Ectodermal cell (in vitro differentiated cells): Measurements from ENCODE around the gene OR4E2.

Experiments used
- H3K27ac ChIP-seq: 2 replicates; pipeline ENCODE4 v1.7.0; 2013; ENCODE audit warnings: mild to moderate bottlenecking, low read depth, low read length; ENCODE audit not compliant: insufficient read depth, poor library complexity, severe bottlenecking
- H3K27me3 ChIP-seq: 2 replicates; pipeline ENCODE4 v1.7.0; 2013; ENCODE audit warnings: mild to moderate bottlenecking, low read length; ENCODE audit not compliant: insufficient read depth, control insufficient read depth, poor library complexity, severe bottlenecking
- H3K36me3 ChIP-seq: one replicate; pipeline ENCODE4 v1.7.0; 2013; ENCODE audit warnings: low read length; ENCODE audit not compliant: control insufficient read depth, insufficient read depth
- H3K4me1 ChIP-seq: one replicate; pipeline ENCODE4 v1.7.0; 2013; ENCODE audit warnings: low read length; ENCODE audit not compliant: control insufficient read depth, insufficient read depth
- H3K4me3 ChIP-seq: 2 replicates; pipeline ENCODE4 v1.7.0; 2013; ENCODE audit warnings: low read depth, low read length, control low read depth; ENCODE audit not compliant: insufficient read depth
- H3K9me3 ChIP-seq: 2 replicates; pipeline ENCODE4 v1.7.0; 2013; ENCODE audit warnings: mild to moderate bottlenecking, low read length, moderate library complexity; ENCODE audit not compliant: control insufficient read depth
- WGBS, 2 experiments: methylation state at CpG; one replicate each; pipeline ENCODE4 v1.1.7; 2013; ENCODE audit warnings: missing lambda C conversion rate in 2 of 2; 5-methylcytosine and 5-hydroxymethylcytosine counted together

Gene OR4E2

GRCh38 chr14:21647380-21647779 is 6.3 kb upstream of the OR4E2 start:
- Histone ChIP-seq H3K27me3 (no peaks in the 10 kb centered on the region), H3K36me3 (no peaks in the 10 kb centered on the region), H3K27ac (no peak overlapping the region), H3K9me3 (no peaks in the 10 kb centered on the region), H3K4me1 (no peaks in the 10 kb centered on the region), H3K4me3 (no peak overlapping the region)

DNA sequence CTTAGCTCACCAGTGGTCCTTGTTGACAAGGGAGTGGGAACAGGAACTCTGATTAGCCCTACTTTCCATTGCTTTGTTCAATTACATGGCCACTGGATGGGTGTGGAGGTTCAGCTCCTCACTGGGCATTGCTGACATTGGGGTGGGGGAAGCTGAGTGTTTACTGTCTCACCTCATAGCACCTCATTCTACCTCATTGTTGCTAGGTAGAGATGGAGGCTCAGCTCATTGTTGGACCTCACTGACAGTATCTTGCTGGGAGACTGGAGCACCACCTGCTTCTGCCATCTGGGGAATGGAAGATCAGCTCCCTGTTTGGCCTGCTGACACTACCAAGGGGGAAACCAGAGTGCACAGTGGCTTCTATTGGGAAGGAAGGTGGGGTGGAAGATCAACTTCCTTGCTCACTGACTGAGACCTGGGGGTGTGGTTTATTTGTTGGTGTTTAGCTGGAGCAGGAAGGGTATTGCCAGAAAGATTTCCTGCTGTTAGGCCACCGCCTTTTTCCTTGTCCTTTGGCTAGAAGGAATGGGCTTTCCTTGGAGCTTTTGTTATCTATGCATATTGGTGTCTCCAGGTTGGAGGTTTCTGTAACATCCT is 1.3 kb upstream of the OR4E2 start:
- Histone ChIP-seq H3K4me1 (no peaks in the 10 kb centered on the region), H3K36me3 (no peaks in the 10 kb centered on the region), H3K27me3 (no peaks in the 10 kb centered on the region), H3K4me3 (no peak overlapping the region), H3K27ac (no peak overlapping the region), H3K9me3 (no peaks in the 10 kb centered on the region)
- WGBS, 2 experiments: 36 to 37% methylated on average over 1 of the region's 1 CpG

DNA sequence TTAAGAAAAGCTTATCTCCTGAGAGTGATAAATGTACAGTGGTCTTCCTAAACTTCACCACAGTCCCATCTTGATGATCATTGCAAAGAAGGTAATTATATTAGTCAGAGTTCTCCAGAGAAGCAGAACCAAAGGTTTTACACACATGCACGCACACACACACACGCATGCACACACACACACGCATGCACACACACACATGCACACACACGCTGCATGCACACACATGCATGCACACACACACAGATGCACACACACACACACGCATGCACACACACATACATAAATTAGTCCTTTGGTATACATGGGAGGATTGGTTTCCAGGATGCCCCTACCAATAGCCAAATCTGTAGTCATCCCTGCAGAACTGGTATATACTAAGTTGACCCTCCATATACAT is 580 bp downstream of the OR4E2 start:
- WGBS, 2 experiments: 88 to 89% methylated on average over 5 of the region's 5 CpGs
- no peaks in the 10 kb centered on the region for H3K27me3 ChIP-seq
- H3K4me1 ChIP-seq: no peaks in the 10 kb centered on the region
- no peak overlapping the region for H3K27ac ChIP-seq
- no peaks in the 10 kb centered on the region for H3K9me3 ChIP-seq
- no peaks in the 10 kb centered on the region for H3K36me3 ChIP-seq
- H3K4me3 ChIP-seq: no peak overlapping the region

- 93 to 95% methylated on average over 1 of the region's 1 CpG for WGBS, 2 experiments
- H3K4me1 ChIP-seq: no peaks in the 10 kb centered on the region
- no peaks in the 10 kb centered on the region for H3K27me3 ChIP-seq
- no peak overlapping the region for H3K4me3 ChIP-seq
- H3K9me3 ChIP-seq: no peaks in the 10 kb centered on the region
- H3K36me3 ChIP-seq: no peaks in the 10 kb centered on the region
- no peak overlapping the region for H3K27ac ChIP-seq
Measured at GRCh38 chr14:21656980-21657379, 3.3 kb downstream of the OR4E2 start.

- 78 to 86% methylated on average over 1 to 2 of the region's 3 CpGs for WGBS, 2 experiments
- H3K4me3 ChIP-seq: no peak overlapping the region
- no peaks in the 10 kb centered on the region for H3K9me3 ChIP-seq
- H3K27me3 ChIP-seq: no peaks in the 10 kb centered on the region
- H3K4me1 ChIP-seq: no peaks in the 10 kb centered on the region
- no peaks in the 10 kb centered on the region for H3K36me3 ChIP-seq
- H3K27ac ChIP-seq: no peak overlapping the region
Measured at GRCh38 chr14:21668377-21668776, 14.7 kb downstream of the OR4E2 start.

DNA sequence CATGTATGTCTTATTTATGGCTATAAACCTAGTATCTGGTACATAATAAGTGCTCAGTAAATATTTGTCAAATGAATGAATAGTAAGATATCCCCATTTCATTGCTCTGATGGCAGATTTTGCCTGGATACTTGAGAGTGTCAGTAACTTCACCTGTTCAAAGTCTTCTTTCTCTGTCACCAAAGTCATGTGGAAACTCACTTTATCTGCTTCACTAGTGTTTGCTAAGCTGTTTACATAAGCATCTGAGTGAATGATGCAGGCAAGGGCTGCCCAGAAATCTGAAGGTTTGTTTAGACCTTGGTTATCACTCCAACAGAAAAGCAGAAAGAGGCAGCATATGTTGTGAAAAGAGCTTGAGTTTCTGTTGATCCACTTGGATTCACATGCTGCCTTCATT is 15.6 kb downstream of the OR4E2 start:
- Histone ChIP-seq H3K36me3 (no peaks in the 10 kb centered on the region), H3K27ac (no peak overlapping the region), H3K4me3 (no peak overlapping the region), H3K4me1 (no peaks in the 10 kb centered on the region), H3K27me3 (no peaks in the 10 kb centered on the region), H3K9me3 (no peaks in the 10 kb centered on the region)

- H3K36me3 ChIP-seq: no peaks in the 10 kb centered on the region
- no peak overlapping the region for H3K4me3 ChIP-seq
- H3K4me1 ChIP-seq: no peaks in the 10 kb centered on the region
- H3K27ac ChIP-seq: no peak overlapping the region
- H3K27me3 ChIP-seq: no peaks in the 10 kb centered on the region
- WGBS, 2 experiments: 60 to 91% methylated on average over 1 to 2 of the region's 2 CpGs
- H3K9me3 ChIP-seq: no peaks in the 10 kb centered on the region
Measured at GRCh38 chr14:21671371-21671770, 17.7 kb downstream of the OR4E2 start.

DNA sequence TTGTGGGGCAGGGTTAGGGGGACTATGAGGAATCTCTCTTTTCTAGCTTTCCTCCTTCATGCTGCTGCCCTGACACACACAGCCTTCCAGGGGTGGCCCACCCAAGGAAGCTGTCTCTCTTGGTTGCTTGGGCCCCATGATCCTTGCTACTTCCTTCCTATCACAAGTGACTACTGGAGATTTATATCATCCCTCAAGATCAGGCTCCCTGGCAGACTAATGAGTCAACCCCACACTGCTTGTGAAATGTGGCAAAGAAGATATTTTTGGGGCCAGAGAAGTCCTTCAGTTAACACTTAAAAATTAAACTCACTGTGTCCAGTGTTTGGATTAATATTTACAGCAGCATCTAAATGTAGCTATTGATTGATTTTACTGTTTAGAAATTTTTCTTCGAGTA is 18.5 kb downstream of the OR4E2 start:
- H3K9me3 ChIP-seq: no peaks in the 10 kb centered on the region
- H3K27ac ChIP-seq: no peak overlapping the region
- no peaks in the 10 kb centered on the region for H3K4me1 ChIP-seq
- H3K4me3 ChIP-seq: no peak overlapping the region
- no peaks in the 10 kb centered on the region for H3K27me3 ChIP-seq
- no peaks in the 10 kb centered on the region for H3K36me3 ChIP-seq
- WGBS, 2 experiments: 84 to 93% methylated on average over 1 of the region's 1 CpG

DNA sequence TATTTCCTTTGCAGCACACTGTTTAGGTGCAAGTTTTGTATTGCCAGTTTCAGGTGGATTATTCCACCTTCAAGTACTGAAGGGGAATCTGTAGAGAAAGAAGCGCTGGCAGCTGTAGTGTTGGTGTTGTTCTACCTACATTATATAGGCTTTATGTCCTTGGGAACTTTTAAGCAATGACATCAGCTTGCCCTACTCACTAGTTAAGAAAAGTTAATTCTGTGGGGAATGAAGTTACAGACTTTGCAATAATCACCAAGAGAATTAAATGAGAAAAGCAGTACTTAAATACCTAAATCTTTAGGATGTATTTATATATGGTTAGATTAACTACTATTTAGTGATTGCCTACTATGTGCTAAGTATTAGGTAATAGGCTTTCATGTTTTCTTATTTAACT is 20.1 kb downstream of the OR4E2 start, which contains the start of gene OR4E1:
Gene OR4E1 (minus strand): TSS at position 101 of the 400 bp plus-strand sequence. CDS start 2,883 bp downstream, outside the sequence.
- 94 to 100% methylated on average over 1 of the region's 1 CpG for WGBS, 2 experiments
- Histone ChIP-seq H3K36me3 (no peaks in the 10 kb centered on the region), H3K4me1 (no peaks in the 10 kb centered on the region), H3K27ac (no peak within 1 kb of the TSS), H3K27me3 (no peaks in the 10 kb centered on the region), H3K4me3 (no peak within 1 kb of the TSS), H3K9me3 (no peaks in the 10 kb centered on the region)

- 90 to 91% methylated on average over 3 to 4 of the region's 4 CpGs for WGBS, 2 experiments
- Histone ChIP-seq H3K27ac (no peak overlapping the region), H3K9me3 (no peaks in the 10 kb centered on the region)
Measured at GRCh38 chr14:21675566-21675965, 21.9 kb downstream of the OR4E2 start.

DNA sequence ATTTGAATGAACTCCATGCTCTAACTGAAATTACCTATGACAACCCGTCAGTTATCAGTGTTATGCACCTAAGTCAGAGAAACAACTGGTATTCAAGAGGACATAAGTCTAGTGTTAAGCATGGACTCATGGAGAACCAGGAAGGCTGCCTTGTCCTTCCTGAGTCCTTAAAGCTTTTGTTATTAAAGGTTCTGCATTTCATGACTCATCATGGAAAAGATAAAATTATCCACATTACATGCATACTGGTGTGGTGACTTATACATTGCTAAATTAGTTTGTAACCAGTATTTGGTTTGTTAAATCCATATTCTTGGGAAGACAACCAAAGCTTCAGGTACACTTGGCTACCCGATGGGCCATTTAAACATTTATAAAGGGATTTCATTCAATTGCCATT is 26.4 kb downstream of the OR4E2 start:
- Histone ChIP-seq H3K27ac (no peak overlapping the region), H3K4me3 (no peak overlapping the region), H3K27me3 (no peaks in the 10 kb centered on the region), H3K36me3 (no peaks in the 10 kb centered on the region), H3K4me1 (no peaks in the 10 kb centered on the region), H3K9me3 (no peaks in the 10 kb centered on the region)
- WGBS, 2 experiments: 85 to 90% methylated on average over 2 of the region's 2 CpGs

More at GRCh38 chr14:21675566-21675965, 21.9 kb downstream of the OR4E2 start:
- Histone ChIP-seq H3K4me3 (no peak overlapping the region), H3K4me1 (no peaks in the 10 kb centered on the region), H3K36me3 (no peaks in the 10 kb centered on the region), H3K27me3 (no peaks in the 10 kb centered on the region)
